HCT116 (cell line): ENCODE results near the gene SKI.

Experiments
- CTCF ChIP-seq, 3 experiments: fragments of 200-600 bp in 1 of 3; sonication (generic) in 1 of 3; IDR thresholded peaks in 2 of 3; conservative IDR thresholded peaks in 1 of 3; 2 replicates each; pipeline ENCODE4 v1.5.1; 2012 to 2017; ENCODE audit warnings: low read depth in 2 of 3, low read length in 2 of 3, antibody characterized with exemption in 1 of 3, borderline replicate concordance in 1 of 3, control low read depth in 1 of 3, mild to moderate bottlenecking in 1 of 3, mixed read lengths in 1 of 3, mixed run types in 1 of 3, moderate library complexity in 1 of 3; ENCODE audit not compliant: insufficient read depth in 1 of 3
- EGR1 ChIP-seq: IDR thresholded peaks from 2 replicates; pipeline ENCODE4 v1.6.1; 2012; ENCODE audit warnings: low read depth
- EZH2 ChIP-seq: fragments of 200-600 bp; sonication (generic); IDR thresholded peaks from 2 replicates; pipeline ENCODE4 v1.6.1; 2017; ENCODE audit warnings: antibody characterized with exemption, mixed run types
- EZH2phosphoT487 ChIP-seq: fragments of 200-600 bp; IDR thresholded peaks from 2 replicates; pipeline ENCODE4 v1.6.1; 2018; ENCODE audit warnings: antibody characterized with exemption, borderline replicate concordance
- FOSL1 ChIP-seq: IDR thresholded peaks from 2 replicates; pipeline ENCODE4 v1.6.1; 2012; ENCODE audit warnings: low read depth
- JUND ChIP-seq: IDR thresholded peaks from 2 replicates; pipeline ENCODE4 v1.6.1; 2012
- POLR2A ChIP-seq: IDR thresholded peaks from 2 replicates; pipeline ENCODE4 v1.7.0; 2011; ENCODE audit warnings: borderline replicate concordance; ENCODE audit not compliant: insufficient read depth, insufficient read length; ENCODE audit errors: extremely low read depth
- POLR2AphosphoS5 ChIP-seq: IDR thresholded peaks from 2 replicates; pipeline ENCODE4 v1.6.1; 2011; ENCODE audit warnings: mild to moderate bottlenecking, low read depth, low read length, moderate library complexity
- SIN3A ChIP-seq: IDR thresholded peaks from 2 replicates; pipeline ENCODE4 v1.6.1; 2012; ENCODE audit warnings: low read depth
- SP1 ChIP-seq: IDR thresholded peaks from 2 replicates; pipeline ENCODE4 v1.6.1; 2012; ENCODE audit warnings: low read depth
- TCF7L2 ChIP-seq: IDR thresholded peaks from 2 replicates; pipeline ENCODE4 v1.7.0; 2011; ENCODE audit warnings: borderline replicate concordance, inconsistent platforms; ENCODE audit not compliant: insufficient read depth, insufficient read length; ENCODE audit errors: extremely low read depth
- YY1 ChIP-seq: IDR thresholded peaks from 2 replicates; pipeline ENCODE4 v1.6.1; 2011; ENCODE audit warnings: low read length, low read depth, moderate library complexity, mild to moderate bottlenecking; ENCODE audit not compliant: insufficient replicate concordance; ENCODE audit errors: extremely low read depth
- ZBTB33 ChIP-seq: IDR thresholded peaks from 2 replicates; pipeline ENCODE4 v1.6.1; 2011; ENCODE audit warnings: mild to moderate bottlenecking, low read length, moderate library complexity; ENCODE audit not compliant: insufficient replicate concordance; ENCODE audit errors: extremely low read depth
- ZNF274 ChIP-seq: fragments of 200-500 bp; sonication (Bioruptor generic); IDR thresholded peaks from 2 replicates; pipeline ENCODE4 v1.6.1; 2014; ENCODE audit warnings: mild to moderate bottlenecking, low read depth, low read length, inconsistent platforms

GRCh38 chr1:2303781-2304180, 75.7 kb downstream of the SKI start:
- no peak for TF ChIP-seq CTCF (IDR thresholded peaks at IDR 0.05 in 2 of 3, conservative IDR thresholded peaks at IDR 0.05 in 1 of 3; ENCODE audit: borderline replicate concordance in 1 of 3, insufficient read depth in 1 of 3, low read depth in 2 of 3, low read length in 2 of 3)
- TF ChIP-seq EZH2 = no peak
- no peak for TF ChIP-seq SP1
- no peak for TF ChIP-seq POLR2AphosphoS5
- no peak for TF ChIP-seq EGR1
- TF ChIP-seq POLR2A = no peak
- TF ChIP-seq TCF7L2 = no peak
- no peak for TF ChIP-seq ZNF274
- no peak for TF ChIP-seq SIN3A
- no peak for TF ChIP-seq JUND
- no peak for TF ChIP-seq YY1
- no peak for TF ChIP-seq EZH2phosphoT487
- TF ChIP-seq FOSL1 = no peak
- no peak for TF ChIP-seq ZBTB33
